Endothelial cell of umbilical vein (primary cell): ENCODE results near the gene TXNRD2. TPM values are rescaled to one million over a fixed set of nuclear protein-coding genes. Genes with fewer than 3 reads are reported as not detected.

Source experiments
- BruUV-seq: library from RNA; stranded (reverse); fragments of 400-500 nt; replicated peaks from 2 replicates; lab custom pipeline; 2021; lab: Mats Ljungman, UMichigan
- CTCF ChIA-PET: fragments of 300-600, 350-600 bp; sonication (Branson Sonifier 250); formaldehyde crosslinking; loops from one replicate; lab custom pipeline; 2021; ENCODE audit warnings: antibody characterized with exemption, inconsistent platforms; lab: Charles Lee
- POLR2A ChIA-PET: fragments of 300-600, 350-600 bp; sonication (Branson Sonifier 250); formaldehyde crosslinking; loops from one replicate; lab custom pipeline; 2021; ENCODE audit warnings: antibody characterized with exemption, inconsistent platforms; lab: Charles Lee
- DNase-seq: peaks from one replicate; pipeline ENCODE4 v3.0.0-alpha.2; 2011; ENCODE audit warnings: low read depth, low spot score
- FAIRE-seq: peaks from 2 replicates; lab custom pipeline; 2011; peaks lifted over from hg19 to GRCh38; lab: Jason Lieb, UNC
- H2AFZ ChIP-seq: 2 replicates; pipeline ENCODE4 v1.6.0; 2012; ENCODE audit warnings: low read depth, low read length, control low read depth, inconsistent platforms
- H3K27ac ChIP-seq: 2 replicates; pipeline ENCODE4 v1.5.1; 2011; ENCODE audit warnings: low read depth, mild to moderate bottlenecking, control low read depth, low read length, moderate library complexity; ENCODE audit not compliant: insufficient read depth
- H3K27me3 ChIP-seq, 2 experiments: 2 replicates each; pipeline versions ENCODE4 v1.6.0 to v1.6.1; 2011; ENCODE audit warnings: low read length in 2 of 2, mixed read lengths in 1 of 2; ENCODE audit not compliant: control insufficient read depth in 2 of 2, insufficient read depth in 2 of 2
- H3K36me3 ChIP-seq, 2 experiments: 2 replicates in 1 of 2; 3 replicates in 1 of 2; pipeline ENCODE4 v1.5.1; 2011; ENCODE audit warnings: low read length in 2 of 2, mild to moderate bottlenecking in 1 of 2, moderate library complexity in 1 of 2; ENCODE audit not compliant: control insufficient read depth in 2 of 2, insufficient read depth in 2 of 2; ENCODE audit errors: extremely low read depth in 1 of 2
- H3K4me1 ChIP-seq: 3 replicates; pipeline ENCODE4 v1.5.1; 2011; ENCODE audit warnings: mild to moderate bottlenecking, low read length; ENCODE audit not compliant: control insufficient read depth, insufficient read depth; ENCODE audit errors: extremely low read depth
- H3K4me2 ChIP-seq: 2 replicates; pipeline ENCODE4 v1.6.1; 2011; ENCODE audit warnings: low read length, control low read depth, mixed read lengths; ENCODE audit not compliant: insufficient read depth
- H3K4me3 ChIP-seq, 3 experiments: fragments of 200-600 bp in 1 of 3; sonication (generic), shearing (Covaris generic) in 1 of 3; replicated peaks in 1 of 3; 2 replicates each; pipeline ENCODE4 v1.5.1; 2011 to 2016; ENCODE audit warnings: control low read depth in 3 of 3, low read length in 3 of 3, mild to moderate bottlenecking in 2 of 3, inconsistent platforms in 1 of 3, low read depth in 1 of 3, moderate library complexity in 1 of 3; ENCODE audit not compliant: insufficient read depth in 1 of 3
- H3K79me2 ChIP-seq: 2 replicates; pipeline ENCODE4 v1.6.0; 2012; ENCODE audit warnings: low read length, inconsistent platforms; ENCODE audit not compliant: control insufficient read depth, insufficient read depth
- H3K9ac ChIP-seq: replicated peaks from 2 replicates; pipeline ENCODE3; 2011; ENCODE audit warnings: low read length, control low read depth; ENCODE audit not compliant: insufficient read depth; ENCODE audit errors: extremely low read depth
- H3K9me1 ChIP-seq: replicated peaks from 3 replicates; pipeline ENCODE4 v1.6.0; 2011; ENCODE audit warnings: mild to moderate bottlenecking, low read length; ENCODE audit not compliant: control insufficient read depth, insufficient read depth; ENCODE audit errors: extremely low read depth
- H3K9me3 ChIP-seq: replicated peaks from 2 replicates; pipeline ENCODE4 v1.5.1; 2012; ENCODE audit warnings: low read length, inconsistent platforms; ENCODE audit not compliant: control insufficient read depth, insufficient read depth
- H4K20me1 ChIP-seq: replicated peaks from 2 replicates; pipeline ENCODE3; 2011; ENCODE audit warnings: mild to moderate bottlenecking, low read length; ENCODE audit not compliant: control insufficient read depth, insufficient read depth; ENCODE audit errors: extremely low read depth
- EZH2 ChIP-seq: IDR thresholded peaks from 2 replicates; pipeline ENCODE4 v1.6.1; 2012; ENCODE audit warnings: borderline replicate concordance, low read depth, mild to moderate bottlenecking, moderate library complexity, low read length, inconsistent platforms; ENCODE audit not compliant: severe bottlenecking
- FOS ChIP-seq: IDR thresholded peaks from 2 replicates; pipeline ENCODE4 v1.6.1; 2011; ENCODE audit warnings: mild to moderate bottlenecking, low read length, moderate library complexity, borderline replicate concordance; ENCODE audit not compliant: insufficient read depth
- GATA2 ChIP-seq: IDR thresholded peaks from 2 replicates; pipeline ENCODE4 v1.7.0; 2011; ENCODE audit warnings: low read depth, mild to moderate bottlenecking, moderate library complexity, mixed read lengths, low read length; ENCODE audit not compliant: insufficient read length, insufficient read depth
- JUN ChIP-seq: IDR thresholded peaks from 2 replicates; pipeline ENCODE4 v1.6.1; 2011; ENCODE audit warnings: borderline replicate concordance, low read depth; ENCODE audit not compliant: insufficient read length, insufficient read depth
- MYC ChIP-seq: IDR thresholded peaks from one replicate; pipeline ENCODE4 v1.6.1; 2011; ENCODE audit warnings: mild to moderate bottlenecking, low read depth, low read length
- POLR2A ChIP-seq: IDR thresholded peaks from 2 replicates; pipeline ENCODE4 v1.6.1; 2012; ENCODE audit warnings: low read depth, mild to moderate bottlenecking, control low read depth, low read length
- POLR2AphosphoS5 ChIP-seq: IDR thresholded peaks from 2 replicates; pipeline ENCODE4 v1.6.1; 2012; ENCODE audit warnings: low read depth, mild to moderate bottlenecking, control low read depth, low read length, moderate library complexity; ENCODE audit not compliant: insufficient read depth
- dilution Hi-C: fragments of 300-500 bp; cut with MboI; formaldehyde crosslinking; loops from one replicate; pipeline ENCODE4 v1.15.0; 2019; ENCODE audit warnings: low sequenced_read_pairs; ENCODE audit not compliant: extremely low pct_ligation_motif_present
- intact Hi-C: fragments of 100-400 bp; cut with micrococcal nuclease; formaldehyde crosslinking; loops from one replicate; pipeline ENCODE4 v1.10.0; 2022
- polyA plus RNA-seq, 4 experiments: library from polyadenylated mRNA; depleted of rRNA in 3 of 4; stranded (reverse) in 3 of 4; unstranded in 1 of 4; fragments of >200 nt; gene quantifications; 2 replicates each; pipeline versions ENCODE4 v1.2.1 to v1.2.3, GENCODE V29; 2011 to 2012; ENCODE audit warnings: missing spikeins in 1 of 4
- total RNA-seq: library from RNA; stranded (reverse); gene quantifications from 2 replicates; pipeline ENCODE4 v1.2.3, GENCODE V29; 2021
- TF ChIP-seq, protein P1 (sequence below), 2 donors: IDR thresholded peaks; 1 replicate in 1 of 2; 2 replicates in 1 of 2; pipeline ENCODE4 v1.5.1; 2011; ENCODE audit warnings: low read length in 2 of 2, mild to moderate bottlenecking in 2 of 2, moderate library complexity in 2 of 2, control low read depth in 1 of 2, inconsistent platforms in 1 of 2, low read depth in 1 of 2; ENCODE audit not compliant: insufficient read depth in 1 of 2; ENCODE audit errors: extremely low read depth in 1 of 2
- TF ChIP-seq, protein P2 (sequence below): IDR thresholded peaks from 2 replicates; pipeline ENCODE4 v1.6.1; 2011; ENCODE audit not compliant: insufficient read depth, insufficient read length

Gene TXNRD2
- total and polyA plus RNA-seq, 2 donors (not counting 3 experiments of a cell fraction or from before 2014, with no cell fraction given), result 211 to 440 TPM

DNA sequence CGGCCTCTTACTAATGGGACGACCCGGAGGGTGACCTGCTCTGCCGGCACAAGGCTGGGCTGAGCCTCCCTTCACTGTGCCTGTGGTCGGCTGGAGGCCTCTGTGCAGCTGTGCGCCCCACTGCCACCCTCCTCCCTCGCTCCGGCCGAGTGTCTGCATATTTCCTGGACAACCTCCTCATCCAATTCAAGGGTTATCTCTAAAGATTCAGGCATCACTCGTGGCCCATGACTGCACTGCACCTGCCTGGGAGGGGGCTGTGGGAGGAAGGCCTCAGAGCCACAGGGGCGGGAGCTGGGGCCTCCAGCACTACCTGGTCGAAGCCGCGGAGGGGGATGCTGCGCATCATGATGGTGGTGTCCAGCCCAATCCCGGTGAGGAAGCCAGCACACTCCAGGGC lies 43.9 kb downstream of the TXNRD2 start:
- TF ChIP-seq EZH2, result no peak
- TF ChIP-seq POLR2AphosphoS5, result no peak
- no peak for TF ChIP-seq POLR2A
- TF ChIP-seq FOS, result no peak
- TF ChIP-seq MYC, result no peak
- TF ChIP-seq GATA2, result no peak
- TF ChIP-seq JUN, result no peak
- TF ChIP-seq, protein P1, sequence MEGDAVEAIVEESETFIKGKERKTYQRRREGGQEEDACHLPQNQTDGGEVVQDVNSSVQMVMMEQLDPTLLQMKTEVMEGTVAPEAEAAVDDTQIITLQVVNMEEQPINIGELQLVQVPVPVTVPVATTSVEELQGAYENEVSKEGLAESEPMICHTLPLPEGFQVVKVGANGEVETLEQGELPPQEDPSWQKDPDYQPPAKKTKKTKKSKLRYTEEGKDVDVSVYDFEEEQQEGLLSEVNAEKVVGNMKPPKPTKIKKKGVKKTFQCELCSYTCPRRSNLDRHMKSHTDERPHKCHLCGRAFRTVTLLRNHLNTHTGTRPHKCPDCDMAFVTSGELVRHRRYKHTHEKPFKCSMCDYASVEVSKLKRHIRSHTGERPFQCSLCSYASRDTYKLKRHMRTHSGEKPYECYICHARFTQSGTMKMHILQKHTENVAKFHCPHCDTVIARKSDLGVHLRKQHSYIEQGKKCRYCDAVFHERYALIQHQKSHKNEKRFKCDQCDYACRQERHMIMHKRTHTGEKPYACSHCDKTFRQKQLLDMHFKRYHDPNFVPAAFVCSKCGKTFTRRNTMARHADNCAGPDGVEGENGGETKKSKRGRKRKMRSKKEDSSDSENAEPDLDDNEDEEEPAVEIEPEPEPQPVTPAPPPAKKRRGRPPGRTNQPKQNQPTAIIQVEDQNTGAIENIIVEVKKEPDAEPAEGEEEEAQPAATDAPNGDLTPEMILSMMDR (IDR thresholded peaks at IDR 0.05; ENCODE audit: extremely low read depth in 1 of 2, insufficient read depth in 1 of 2, low read depth in 1 of 2, low read length in 2 of 2), result no peak
- TF ChIP-seq, protein P2, sequence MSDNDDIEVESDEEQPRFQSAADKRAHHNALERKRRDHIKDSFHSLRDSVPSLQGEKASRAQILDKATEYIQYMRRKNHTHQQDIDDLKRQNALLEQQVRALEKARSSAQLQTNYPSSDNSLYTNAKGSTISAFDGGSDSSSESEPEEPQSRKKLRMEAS, result no peak
- ChIA-PET CTCF (interaction anchor here (0.9 to 4.2 kb wide), 4 partner anchors 10 to 166 kb away, joined by 3 to 36 read pairs (median 8); no protein-coding TSS in a partner anchor), POLR2A (interaction anchor here (0.7 kb wide), 1 partner anchor 15 kb away, joined by 5 read pairs; no protein-coding TSS in a partner anchor)
- Histone ChIP-seq H3K4me1 (peaks cover 16% of the 10 kb centered on the region), H3K27ac (no peak overlapping the region), H3K36me3 (peaks cover 0 to 12% of the 10 kb centered on the region in 2 experiments), H3K4me2 (no peak overlapping the region), H3K9me3 (no peaks in the 10 kb centered on the region), H3K79me2 (no peaks in the 10 kb centered on the region), H4K20me1 (no peaks in the 10 kb centered on the region), H3K4me3 (no peak overlapping the region), H3K27me3 (no peaks in the 10 kb centered on the region), H3K9me1 (no peaks in the 10 kb centered on the region), H2AFZ (no peak overlapping the region), H3K9ac (no peak overlapping the region)
- DNase-seq, result no peak
- dilution Hi-C loops (no loop called here), intact Hi-C loops (no loop called here)
- FAIRE-seq, result no peak
- BruUV-seq, result no TSS peak
